Measurements from ENCODE around the gene LRMDA.

LRMDA gene

DNA sequence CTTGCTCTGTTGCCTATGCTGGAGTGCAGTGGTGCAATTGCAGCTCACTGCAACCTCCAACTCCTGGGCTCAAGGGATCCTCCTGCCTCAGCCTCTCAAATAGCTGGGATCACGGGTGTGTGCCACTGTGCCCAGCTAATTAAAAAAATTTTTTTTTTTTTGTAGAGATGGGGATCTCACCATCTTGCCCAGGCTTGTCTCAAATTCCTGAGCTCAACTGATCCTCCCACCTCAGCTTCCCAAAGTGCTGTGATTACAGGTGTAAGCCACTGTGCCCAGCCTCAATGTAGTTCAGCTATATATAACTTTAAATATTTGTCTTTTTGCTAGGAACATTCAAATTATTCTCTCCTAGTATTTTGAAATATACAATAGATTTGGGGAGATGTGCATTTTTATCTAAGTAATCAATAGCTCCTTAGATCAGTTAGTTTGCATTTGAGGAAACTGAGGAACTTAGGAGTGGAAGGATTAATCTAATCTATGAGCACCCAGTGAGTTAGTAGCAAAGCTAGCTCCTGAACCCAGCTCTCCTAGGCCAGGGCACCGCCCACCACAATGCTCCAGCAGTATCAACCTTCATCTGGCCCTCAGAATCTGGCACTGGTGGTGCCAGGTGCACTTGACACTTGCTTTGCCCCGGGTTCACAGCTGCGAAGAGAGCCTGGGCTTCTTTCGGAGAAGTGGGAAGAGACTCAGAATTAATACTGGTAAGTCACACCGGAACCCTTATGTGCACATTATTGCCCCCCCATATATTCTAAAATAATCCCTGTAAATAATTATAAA lies 5.9 kb upstream of the LRMDA start:
- no peak for DNase-seq

DNA sequence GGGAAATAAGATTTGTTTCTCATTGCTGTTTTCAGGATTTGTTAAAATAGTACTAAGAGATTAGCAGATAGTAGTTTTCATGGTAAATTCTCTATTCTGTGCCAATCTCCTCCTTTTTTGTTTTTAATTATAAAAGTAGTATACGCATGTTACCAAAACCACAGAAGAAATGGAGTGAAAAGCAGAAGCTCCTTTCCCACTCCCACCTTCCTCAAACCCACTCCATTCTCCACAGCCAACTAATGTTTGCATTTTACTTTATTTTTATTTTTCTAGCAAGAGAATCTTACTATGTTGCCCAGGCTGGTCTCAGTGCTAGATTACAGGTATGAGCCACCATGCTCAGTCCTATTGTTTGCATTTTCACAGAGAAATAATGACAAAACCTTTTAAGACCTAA lies 4.5 kb upstream of the LRMDA start:
- no peak for DNase-seq

DNA sequence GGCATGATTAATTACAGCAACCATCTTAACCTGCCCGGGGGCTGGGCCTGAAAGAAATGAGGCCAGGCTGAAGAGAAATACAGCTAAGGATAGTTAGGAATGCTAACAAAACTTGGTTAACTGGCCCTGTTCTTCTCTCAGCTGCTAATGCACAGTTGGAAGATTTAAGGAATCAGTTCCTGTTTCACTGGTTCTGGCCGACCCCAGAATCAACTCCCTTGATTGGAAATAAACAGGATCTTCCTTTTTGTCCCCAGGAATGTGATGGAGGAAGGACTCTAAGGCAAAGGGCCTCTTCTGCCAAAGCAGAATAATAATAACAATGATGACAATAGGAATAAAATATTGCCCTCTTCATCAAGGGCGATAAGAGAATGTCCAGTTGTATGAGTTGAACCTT lies 3.5 kb upstream of the LRMDA start:
- no peak for DNase-seq

DNA sequence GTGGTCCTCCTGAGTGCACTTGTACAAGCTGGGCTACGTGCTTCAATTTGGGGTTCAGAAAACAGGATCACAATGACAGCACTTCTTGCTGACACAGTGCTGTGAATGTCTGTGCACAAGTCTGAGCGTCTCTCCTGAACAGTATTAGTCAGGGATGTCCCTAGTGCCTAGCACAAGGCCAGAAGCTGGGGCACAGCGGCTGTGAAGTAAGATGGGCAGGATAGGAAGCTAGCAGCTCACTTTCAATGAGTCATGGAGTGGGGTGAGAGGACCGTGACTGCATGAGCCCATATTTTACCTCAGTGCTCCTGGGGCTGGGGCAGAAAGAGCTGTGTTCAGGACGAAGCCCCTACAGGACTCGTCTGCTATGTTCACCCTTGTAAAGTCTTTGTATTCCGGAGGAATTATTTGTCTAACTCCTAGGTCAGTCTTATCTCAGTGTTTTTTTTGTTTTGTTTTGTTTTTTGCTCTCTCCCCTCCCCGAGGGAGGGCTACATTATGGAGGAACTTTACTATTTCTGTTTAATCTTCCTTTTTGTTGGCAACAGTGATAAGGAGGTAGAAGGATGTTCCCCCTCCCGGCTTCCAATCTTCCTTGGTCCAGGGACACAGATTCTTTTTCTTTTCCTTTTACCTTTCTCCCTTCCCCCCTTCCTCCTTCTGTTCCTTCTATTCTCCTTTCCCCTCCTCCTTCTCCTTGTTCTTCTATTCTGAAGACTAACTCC lies 2.8 kb upstream of the LRMDA start:
- no peak for DNase-seq

DNA sequence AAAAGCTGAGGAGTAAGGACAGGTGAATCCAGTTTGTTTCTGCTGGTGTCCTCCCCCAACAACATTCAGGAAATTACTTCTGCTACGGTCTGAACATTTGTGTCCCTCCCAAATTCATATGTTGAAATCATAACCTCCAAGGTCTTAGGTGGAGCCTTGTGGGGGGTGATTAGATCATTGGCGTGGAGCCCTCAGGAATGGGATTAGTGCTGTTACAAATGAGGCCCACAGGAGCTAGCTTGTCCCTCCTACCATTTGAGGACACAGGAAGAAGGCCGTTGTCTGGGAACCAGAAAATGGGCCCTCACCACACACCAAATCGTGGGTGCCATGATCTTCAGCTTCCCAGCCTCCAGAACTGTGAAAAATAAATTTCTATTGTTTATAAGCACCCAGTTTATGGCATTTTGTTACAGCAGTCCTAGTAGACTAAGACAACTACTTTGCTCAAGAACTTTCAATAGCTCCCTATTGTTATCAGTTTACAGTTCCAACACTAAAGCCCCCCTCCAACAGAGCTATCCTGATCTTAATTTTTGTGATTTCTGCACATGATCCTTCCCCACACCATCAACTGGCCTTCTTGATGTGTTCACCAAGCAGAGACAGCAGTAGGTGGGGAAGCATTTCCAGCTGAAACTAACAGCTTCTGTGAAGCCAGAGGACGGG lies 2.1 kb upstream of the LRMDA start:
- no peak for DNase-seq

DNA sequence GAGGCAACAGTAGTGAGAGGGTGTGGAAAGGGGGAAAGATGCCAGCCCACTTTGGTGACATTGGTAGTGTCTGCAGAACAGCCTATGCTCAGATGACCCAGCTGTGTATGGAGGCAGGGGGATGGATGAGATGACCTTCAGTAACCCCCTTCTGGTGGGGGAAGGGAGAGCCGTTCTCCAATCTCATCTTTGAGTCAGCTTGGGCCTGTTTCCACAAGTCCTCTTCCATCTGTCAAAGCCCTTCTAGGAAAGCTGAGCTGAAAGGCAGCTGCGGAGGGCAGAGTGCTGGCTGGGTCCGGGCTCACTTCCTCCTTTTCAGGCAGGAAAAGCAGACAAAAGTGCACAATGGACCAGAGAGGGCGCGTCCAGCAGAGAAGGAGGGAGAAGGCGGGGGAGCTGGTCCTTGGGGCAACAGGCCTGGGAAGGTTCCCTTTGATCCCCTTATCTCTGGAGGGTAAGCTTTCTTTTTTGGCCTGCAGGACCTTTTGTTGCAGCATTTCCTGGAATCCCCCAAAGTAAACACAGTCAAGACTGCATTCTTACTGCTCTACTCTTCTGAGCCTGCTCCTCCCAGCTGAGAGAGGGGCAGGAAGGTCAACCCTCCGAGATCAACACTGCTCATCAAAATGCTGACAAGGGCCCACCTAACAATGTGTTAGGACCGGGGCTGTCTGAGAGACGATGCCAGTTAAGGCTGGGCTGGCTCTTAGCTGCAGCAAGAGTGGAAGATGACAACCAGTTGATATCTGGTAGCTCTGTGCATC lies 1.2 kb upstream of the LRMDA start:
- peak; percentile 72 for DNase-seq

DNA sequence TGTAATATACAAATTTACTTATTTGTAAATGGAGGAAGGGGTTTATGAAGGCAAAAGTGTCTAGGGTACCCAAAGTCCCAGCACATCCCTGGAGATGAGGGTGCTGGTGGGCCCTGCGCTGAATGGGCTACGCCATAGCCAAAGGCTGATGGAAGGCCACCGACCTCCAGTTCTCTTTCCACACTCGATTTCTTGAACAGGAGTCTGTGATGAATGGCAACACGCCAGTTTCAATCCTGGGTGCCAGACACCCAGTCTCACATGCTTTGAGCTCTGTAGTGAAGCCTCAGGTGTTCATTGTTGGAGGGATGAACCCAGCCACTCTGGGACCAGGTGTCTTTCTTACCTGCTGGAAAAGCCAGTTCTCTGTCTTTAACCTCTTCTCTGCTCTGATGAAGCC lies 752 bp downstream of the LRMDA start:
- peak; percentile 34 for DNase-seq

DNA sequence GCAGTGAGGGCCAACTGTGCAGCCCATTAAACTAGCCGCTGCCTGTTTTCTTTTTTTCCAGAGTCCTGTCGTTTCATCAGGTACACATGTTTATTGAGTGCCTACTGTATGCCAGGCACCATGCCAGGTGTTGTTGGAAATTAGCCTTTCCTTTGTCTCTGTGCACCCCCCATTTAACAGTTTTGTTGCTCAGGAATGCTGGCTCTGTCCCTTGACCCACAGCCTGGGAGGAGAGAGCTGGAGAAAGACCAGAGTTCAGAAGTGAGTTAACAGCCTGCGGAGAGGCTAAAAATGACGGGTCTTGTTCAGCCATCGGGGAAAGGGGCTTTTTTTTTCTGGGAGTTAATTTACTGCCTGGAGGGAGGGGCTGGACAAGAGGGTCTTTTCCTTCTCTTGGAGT lies 1.3 kb downstream of the LRMDA start:
- no peak for DNase-seq

DNA sequence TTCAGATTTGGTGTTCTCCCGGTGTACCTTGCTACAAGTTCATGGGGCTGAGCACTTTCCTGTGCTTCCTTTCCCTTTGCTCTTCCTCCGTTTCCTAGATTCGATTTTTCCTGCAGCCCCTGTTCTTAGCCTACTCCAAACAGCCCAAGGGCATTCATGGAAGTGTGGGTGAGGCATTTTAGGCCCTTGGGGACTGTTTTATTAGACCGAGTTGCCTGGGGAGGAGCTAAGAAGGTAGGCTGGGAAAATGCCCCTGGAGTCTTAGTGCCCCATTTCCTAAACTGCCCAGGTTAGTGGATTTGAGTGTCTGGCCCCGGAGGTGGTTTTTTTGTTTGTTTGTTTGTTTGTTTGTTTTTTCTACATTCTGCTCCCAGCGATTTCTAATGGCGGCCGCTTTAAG lies 1.8 kb downstream of the LRMDA start:
- DNase-seq, result no peak

DNA sequence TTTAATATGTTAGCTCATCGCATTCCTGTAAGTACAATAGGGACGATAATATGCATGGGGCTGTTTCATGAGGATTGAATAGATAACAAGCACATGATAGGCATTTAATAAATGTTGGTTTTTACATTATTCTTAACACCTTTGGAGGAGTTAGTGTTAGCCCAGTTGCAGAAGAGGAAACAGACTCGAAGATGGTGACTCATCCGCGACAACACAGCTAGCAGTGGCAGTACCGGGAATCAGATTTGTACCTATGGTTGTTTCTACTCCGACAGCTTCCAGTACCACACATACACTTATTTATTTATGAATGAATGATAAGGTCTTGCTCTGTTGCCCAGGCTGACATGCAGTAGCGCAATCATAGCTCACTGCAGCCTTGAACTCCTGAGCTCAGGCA lies 2.9 kb downstream of the LRMDA start:
- DNase-seq, result no peak

DNA sequence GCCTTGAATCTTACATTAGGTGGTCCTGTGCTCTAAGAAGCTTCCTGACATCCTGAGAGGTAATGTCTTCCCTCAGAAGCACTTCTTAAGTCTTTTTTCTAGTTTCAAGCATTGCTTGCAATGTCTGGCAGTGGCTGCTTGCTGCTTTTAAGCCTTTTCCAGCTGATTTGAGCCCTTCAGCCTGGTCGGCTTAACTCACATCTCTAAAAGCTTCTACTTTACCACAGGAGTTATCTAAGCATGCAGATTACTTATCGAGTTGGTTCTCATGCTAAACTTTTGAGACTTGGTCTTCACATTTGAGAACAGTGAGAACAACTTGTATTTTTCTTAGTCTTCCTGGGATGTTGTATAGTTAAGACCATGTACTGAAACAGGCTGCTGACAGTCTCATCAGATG lies 3.9 kb downstream of the LRMDA start:
- DNase-seq, result peak; percentile 24

DNA sequence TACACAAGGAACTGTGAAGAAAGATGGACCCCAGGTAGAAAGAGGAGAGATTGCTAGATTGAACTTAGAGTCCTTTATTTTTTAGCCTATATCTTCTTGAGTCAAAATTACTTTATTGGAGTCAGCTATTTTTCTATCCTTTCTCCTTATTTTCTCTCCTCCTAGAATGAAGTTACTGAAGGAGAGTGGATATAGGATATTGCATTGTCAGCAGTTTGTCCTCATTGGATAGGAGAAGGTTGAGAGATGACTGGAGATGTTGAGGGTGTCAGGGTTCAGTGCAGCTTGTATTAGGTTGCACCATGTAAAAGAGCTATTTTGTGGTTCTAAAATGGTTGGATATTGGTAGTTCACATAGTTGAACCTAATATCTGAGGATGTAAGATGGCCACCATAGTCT lies 5.5 kb downstream of the LRMDA start:
- no peak for DNase-seq

DNA sequence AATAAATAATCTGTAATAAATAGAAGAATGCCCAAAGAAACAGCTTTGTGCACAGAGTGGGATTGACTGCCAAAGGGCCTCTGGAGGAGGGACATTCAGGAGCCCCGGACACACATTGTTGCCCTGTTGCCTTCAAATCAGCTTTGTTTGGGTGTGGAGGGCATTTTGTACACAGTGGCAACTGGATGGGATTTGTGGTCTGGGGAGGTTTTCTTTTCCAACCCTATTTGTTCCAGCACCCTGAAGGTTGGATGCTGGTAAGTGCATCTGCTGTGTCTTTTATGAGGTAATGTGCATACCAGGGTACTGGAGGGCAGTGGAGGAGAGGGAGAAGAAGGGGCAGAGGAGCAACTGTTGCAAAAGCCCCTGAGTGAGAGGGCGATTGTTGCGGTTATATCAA lies 6.3 kb downstream of the LRMDA start:
- DNase-seq, result no peak

DNA sequence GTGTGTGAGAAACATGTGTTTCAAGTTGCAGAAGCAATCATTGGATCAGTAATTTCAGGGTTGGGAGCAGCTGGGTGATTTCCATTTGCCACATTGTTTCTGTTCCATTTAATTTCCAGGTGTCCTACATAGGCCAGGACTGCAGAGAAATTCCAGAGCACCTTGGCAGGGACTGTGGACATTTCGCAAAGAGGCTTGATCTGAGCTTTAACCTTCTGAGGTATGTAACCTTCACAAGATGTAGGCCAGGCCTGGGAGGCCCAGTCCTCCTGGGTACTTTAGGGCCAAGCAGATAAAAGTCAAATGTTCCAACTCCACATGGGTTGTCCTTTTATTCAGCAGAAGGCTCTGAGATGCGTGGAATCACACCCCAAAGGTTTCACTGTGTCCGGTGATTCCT lies 6.9 kb downstream of the LRMDA start:
- no peak for DNase-seq

DNA sequence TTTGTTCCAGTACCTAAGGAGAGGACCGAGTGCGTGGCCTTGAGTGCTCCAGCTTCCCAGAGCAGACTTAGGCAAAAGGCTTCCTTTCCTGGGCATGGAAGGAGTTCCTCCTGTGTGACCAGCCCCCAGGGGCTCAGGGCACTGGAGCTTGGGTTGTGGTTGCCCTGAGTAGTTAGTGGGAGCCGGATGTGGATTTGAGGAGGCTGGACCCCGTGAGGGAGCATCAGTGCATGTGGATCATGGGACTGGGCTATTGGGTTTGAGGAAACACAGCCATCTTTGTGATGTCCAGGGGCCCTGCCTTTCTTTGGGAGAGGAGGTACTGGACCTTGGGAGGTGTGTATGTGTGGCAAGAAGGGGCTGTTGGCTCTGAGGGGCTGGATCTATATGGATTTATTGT lies 8.4 kb downstream of the LRMDA start:
- DNase-seq, result no peak

DNA sequence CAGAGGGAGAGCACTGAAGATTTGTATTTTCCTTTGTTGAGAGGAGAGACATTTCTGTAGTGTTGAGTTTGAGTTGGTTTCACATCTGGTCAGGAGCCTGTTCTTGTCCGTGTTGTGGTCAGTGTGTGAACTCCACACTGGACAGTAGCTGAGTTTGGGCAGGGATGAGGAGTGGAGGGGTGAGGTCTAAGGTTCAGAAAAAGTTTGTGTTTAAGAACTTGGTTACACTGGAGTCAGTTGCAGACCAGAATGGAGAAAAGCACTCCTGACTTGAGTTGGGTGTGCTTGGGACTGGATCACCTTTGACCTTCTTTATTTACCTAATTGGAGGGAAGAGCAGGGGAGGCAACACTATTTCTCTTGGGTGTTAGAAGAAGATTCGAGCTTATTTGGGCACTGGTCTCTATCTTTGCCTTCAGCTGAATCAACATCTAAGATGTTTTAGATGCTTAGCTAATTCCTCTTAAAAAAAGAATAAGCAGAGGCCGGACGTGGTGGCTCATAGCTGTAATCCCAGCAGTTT lies 8.9 kb downstream of the LRMDA start:
- DNase-seq, result no peak

DNA sequence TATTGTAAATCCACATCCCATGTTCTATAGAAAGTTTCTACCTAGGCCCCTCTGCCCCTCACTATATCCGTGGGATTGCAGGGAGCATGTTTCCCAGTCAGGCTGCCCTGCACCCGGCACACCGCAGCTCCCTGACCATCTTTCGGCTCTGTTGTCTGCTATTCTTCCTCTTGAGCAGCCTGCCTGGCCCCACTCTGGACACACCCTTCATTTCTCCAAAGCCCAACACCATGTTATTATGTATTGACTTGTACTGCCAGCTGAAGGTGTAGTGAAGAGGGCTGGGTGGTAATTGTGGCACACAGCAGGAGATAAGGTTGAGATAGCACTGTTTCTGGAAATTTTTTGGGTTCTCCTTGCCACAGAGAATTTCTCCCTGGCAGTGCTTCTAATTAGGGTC lies 9.8 kb downstream of the LRMDA start:
- DNase-seq, result peak; percentile 18

DNA sequence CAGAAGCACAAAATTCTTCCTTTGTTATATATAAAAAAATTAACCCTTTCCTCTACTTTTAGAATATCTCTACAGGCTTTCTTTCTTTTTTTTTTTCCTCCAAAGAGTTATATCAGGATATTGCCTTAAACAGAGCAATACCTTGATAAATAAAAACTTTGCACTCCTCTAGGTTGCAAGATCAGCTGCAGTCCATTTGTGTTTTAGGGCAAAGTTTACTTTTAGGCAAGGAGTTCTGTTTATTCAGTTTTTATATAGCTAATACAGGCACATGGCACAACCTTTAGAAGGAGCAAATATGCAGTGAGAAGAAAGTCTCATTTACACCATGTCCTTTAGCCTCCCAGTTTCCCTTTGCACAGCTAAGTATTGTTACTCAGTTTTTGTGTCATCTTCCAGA lies 10.3 kb downstream of the LRMDA start:
- no peak for DNase-seq

DNA sequence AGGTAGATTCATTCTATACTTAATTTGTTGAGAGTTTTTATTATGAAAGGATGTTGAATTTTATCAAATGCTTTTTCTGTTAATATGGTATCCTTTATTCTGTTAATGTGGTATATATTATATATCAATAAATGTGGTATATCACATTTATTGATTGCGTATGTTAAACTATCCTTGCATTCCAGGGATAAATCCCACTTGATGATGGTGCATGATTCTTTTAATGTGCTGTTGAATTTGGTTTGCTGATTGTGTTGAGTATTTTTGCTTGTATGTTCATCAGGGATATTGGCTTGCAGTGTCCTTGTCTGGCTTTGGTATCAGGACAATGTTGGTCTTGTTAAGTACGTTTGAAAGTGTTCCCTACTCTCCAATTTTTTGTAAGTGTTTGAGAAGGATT lies 11.9 kb downstream of the LRMDA start:
- DNase-seq, result no peak

DNA sequence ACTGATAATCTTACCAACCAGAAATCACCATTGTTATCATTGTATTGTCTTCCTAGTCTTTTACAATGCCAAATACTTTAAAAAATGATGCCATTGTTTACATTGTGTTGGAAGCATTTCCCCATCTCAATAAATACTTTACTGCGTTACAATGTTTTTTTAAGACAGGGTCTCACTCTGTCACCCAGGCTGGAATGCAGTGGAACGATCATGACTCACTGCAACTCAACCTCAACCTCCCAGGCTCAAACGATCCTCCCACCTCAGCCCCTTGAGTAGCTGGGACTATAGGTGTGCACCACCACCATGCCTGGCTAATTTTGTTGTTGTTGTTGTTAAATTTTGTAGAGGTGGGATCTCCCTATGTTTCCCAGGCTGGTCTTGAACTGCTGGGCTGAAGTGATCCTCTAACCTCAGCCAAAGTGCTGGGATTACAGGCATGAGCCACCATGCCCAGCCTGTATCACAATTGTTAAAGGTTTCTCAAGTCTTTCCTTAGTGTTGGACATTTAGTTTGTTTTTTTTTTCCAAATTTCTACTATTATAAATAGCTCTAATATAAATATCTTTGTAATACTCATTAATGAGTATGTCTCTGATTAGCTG lies 13.5 kb downstream of the LRMDA start:
- DNase-seq, result no peak

DNA sequence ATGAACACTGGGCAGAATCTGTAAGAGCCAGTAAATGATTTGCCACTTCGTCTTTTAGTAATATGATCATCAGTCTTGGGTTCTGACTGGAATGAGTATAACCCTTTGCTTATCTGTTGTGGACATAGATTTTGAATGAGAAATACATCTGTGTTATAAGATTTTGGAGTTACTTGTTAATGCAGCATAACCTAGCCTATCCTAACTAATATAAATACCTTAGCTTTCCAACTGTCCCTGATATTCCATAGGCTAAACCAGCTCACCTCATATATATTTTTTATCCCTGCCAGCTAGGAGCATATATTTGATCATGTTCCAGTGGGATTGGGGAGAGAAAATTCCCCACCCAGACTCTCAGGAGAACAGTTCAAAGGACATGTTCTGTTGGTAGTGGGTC lies 15.1 kb downstream of the LRMDA start:
- DNase-seq, result no peak

DNA sequence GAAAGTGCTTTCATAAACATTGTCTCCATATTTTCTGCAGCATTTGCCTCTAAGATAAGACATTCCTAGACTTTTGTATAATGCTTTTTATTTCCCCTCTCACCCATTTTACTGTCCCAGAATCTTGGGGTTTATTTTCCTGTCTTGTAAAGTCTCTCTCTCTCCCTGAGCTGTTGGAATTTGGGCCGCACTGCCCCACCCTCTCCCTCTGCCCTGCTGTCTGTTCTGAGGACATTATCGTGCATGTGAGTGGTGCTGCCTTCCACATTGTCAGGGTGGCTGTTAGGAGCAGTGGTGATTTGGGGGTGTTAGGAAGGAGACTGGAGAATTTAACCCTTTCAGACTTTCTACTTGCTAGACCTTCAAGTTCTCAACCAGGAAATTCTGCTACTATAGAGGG lies 16.7 kb downstream of the LRMDA start:
- DNase-seq, result no peak
